ENCODE data around the gene CTBP1.

CTBP1 gene

GRCh38 chr4:1285790-1286553 is 37.0 kb upstream of the CTBP1 start:
- in situ Hi-C loops (cut with HindIII; ENCODE audit: low sequenced_read_pairs), result no loop called here

- in situ Hi-C loops (cut with HindIII; ENCODE audit: low sequenced_read_pairs), result no loop called here
Measured at GRCh38 chr4:1285151-1285789, 36.3 kb upstream of the CTBP1 start.

GRCh38 chr4:1283711-1284110 is 34.8 kb upstream of the CTBP1 start:
- in situ Hi-C loops (cut with HindIII; ENCODE audit: low sequenced_read_pairs), result no loop called here

- in situ Hi-C loops (cut with HindIII; ENCODE audit: low sequenced_read_pairs), result no loop called here
Measured at GRCh38 chr4:1279253-1279652, 30.3 kb upstream of the CTBP1 start.

- in situ Hi-C loops (cut with HindIII; ENCODE audit: low sequenced_read_pairs), result no loop called here
Measured at GRCh38 chr4:1277667-1278665, 29.0 kb upstream of the CTBP1 start.

GRCh38 chr4:1276984-1277383 is 28.1 kb upstream of the CTBP1 start:
- in situ Hi-C loops (cut with HindIII; ENCODE audit: low sequenced_read_pairs), result no loop called here

GRCh38 chr4:1274871-1275270 is 25.9 kb upstream of the CTBP1 start:
- in situ Hi-C loops (cut with HindIII; ENCODE audit: low sequenced_read_pairs), result no loop called here

GRCh38 chr4:1271686-1272085 is 22.8 kb upstream of the CTBP1 start:
- in situ Hi-C loops (cut with HindIII; ENCODE audit: low sequenced_read_pairs), result no loop called here

- in situ Hi-C loops (cut with HindIII; ENCODE audit: low sequenced_read_pairs), result no loop called here
Measured at GRCh38 chr4:1269209-1269608, 20.3 kb upstream of the CTBP1 start.

GRCh38 chr4:1266881-1267763 is 18.2 kb upstream of the CTBP1 start:
- in situ Hi-C loops (cut with HindIII; ENCODE audit: low sequenced_read_pairs), result no loop called here

- in situ Hi-C loops (cut with HindIII; ENCODE audit: low sequenced_read_pairs), result no loop called here
Measured at GRCh38 chr4:1265351-1265750, 16.4 kb upstream of the CTBP1 start.

- in situ Hi-C loops (cut with HindIII; ENCODE audit: low sequenced_read_pairs), result no loop called here
Measured at GRCh38 chr4:1264942-1265341, 16.0 kb upstream of the CTBP1 start.

GRCh38 chr4:1261107-1261928 is 12.4 kb upstream of the CTBP1 start:
- in situ Hi-C loops (cut with HindIII; ENCODE audit: low sequenced_read_pairs), result no loop called here

- in situ Hi-C loops (cut with HindIII; ENCODE audit: low sequenced_read_pairs), result no loop called here
Measured at GRCh38 chr4:1260418-1261106, 11.6 kb upstream of the CTBP1 start.

GRCh38 chr4:1259966-1260365 is 11.0 kb upstream of the CTBP1 start:
- in situ Hi-C loops (cut with HindIII; ENCODE audit: low sequenced_read_pairs), result no loop called here

- in situ Hi-C loops (cut with HindIII; ENCODE audit: low sequenced_read_pairs), result no loop called here
Measured at GRCh38 chr4:1258457-1258856, 9.5 kb upstream of the CTBP1 start.

GRCh38 chr4:1255699-1256098 is 6.8 kb upstream of the CTBP1 start:
- in situ Hi-C loops (cut with HindIII; ENCODE audit: low sequenced_read_pairs), result no loop called here

GRCh38 chr4:1255151-1255550 is 6.2 kb upstream of the CTBP1 start:
- in situ Hi-C loops (cut with HindIII; ENCODE audit: low sequenced_read_pairs), result no loop called here

GRCh38 chr4:1253831-1254230 is 4.9 kb upstream of the CTBP1 start:
- in situ Hi-C loops (cut with HindIII; ENCODE audit: low sequenced_read_pairs), result no loop called here

Measured in endothelial cell of hepatic sinusoid (primary cell).